SU-DHL-6 (cell line): ENCODE data around the gene FOXP3.

Experiments
- EZH2phosphoT487 ChIP-seq: fragments of 200-600 bp; sonication (generic), shearing (Covaris generic); conservative IDR thresholded peaks from 2 replicates; pipeline ENCODE4 v1.6.1; 2018; ENCODE audit warnings: mild to moderate bottlenecking, antibody characterized with exemption, low read length, moderate library complexity, mixed read lengths
- TF ChIP-seq, protein P1 (sequence below): fragments of 200-600 bp; sonication (generic); IDR thresholded peaks from one replicate; pipeline ENCODE4 v1.5.1; 2017; ENCODE audit warnings: antibody characterized with exemption, mild to moderate bottlenecking, low read length, moderate library complexity; ENCODE audit not compliant: insufficient read depth, poor library complexity, severe bottlenecking

DNA sequence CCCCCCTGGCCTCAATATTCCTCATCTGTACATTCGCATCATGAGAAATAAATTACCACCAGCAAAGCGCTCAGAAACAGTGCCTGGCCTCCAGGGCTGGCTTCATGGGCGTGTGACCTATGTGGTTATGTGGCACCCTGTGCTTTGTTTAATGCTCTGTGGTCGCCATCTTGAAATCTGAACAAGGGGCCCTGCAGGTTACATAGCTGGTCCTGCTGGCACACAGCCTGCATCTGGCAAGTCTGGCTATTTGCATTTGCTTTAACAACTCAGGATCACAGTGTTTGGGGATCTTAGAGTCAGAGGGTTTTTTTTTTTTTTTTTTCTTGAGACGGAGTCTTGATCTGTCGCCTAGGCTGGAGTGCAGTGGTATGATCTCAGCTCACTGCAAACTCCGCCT, 9.9 kb downstream of the FOXP3 start:
- TF ChIP-seq, protein P1, sequence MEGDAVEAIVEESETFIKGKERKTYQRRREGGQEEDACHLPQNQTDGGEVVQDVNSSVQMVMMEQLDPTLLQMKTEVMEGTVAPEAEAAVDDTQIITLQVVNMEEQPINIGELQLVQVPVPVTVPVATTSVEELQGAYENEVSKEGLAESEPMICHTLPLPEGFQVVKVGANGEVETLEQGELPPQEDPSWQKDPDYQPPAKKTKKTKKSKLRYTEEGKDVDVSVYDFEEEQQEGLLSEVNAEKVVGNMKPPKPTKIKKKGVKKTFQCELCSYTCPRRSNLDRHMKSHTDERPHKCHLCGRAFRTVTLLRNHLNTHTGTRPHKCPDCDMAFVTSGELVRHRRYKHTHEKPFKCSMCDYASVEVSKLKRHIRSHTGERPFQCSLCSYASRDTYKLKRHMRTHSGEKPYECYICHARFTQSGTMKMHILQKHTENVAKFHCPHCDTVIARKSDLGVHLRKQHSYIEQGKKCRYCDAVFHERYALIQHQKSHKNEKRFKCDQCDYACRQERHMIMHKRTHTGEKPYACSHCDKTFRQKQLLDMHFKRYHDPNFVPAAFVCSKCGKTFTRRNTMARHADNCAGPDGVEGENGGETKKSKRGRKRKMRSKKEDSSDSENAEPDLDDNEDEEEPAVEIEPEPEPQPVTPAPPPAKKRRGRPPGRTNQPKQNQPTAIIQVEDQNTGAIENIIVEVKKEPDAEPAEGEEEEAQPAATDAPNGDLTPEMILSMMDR, result no peak
- TF ChIP-seq EZH2phosphoT487, result no peak
